SK-N-MC (cell line): ENCODE data around the gene FOXF1.

Source experiments
- DNase-seq: peaks from one replicate; pipeline ENCODE4 v3.0.0-alpha.2; 2011; ENCODE audit warnings: low read depth, low spot score
- H3K27ac ChIP-seq: fragments of 200-600 bp; sonication (generic); 2 replicates; pipeline ENCODE4 v1.5.1; 2016; ENCODE audit warnings: mixed run types
- H3K36me3 ChIP-seq: fragments of 200-600 bp; sonication (generic); 2 replicates; pipeline ENCODE4 v1.6.1; 2017; ENCODE audit warnings: antibody characterized with exemption, low read length, mixed read lengths; ENCODE audit not compliant: insufficient read depth
- H3K4me3 ChIP-seq: fragments of 200-600 bp; sonication (generic); 2 replicates; pipeline ENCODE4 v1.5.1; 2016
- H3K9ac ChIP-seq: fragments of 200-600 bp; sonication (generic); 2 replicates; pipeline ENCODE4 v1.8.0; 2017; ENCODE audit warnings: mixed run types, mixed read lengths; ENCODE audit not compliant: insufficient read length
- H3K9me3 ChIP-seq: fragments of 200-600 bp; sonication (generic); 2 replicates; pipeline ENCODE4 v1.6.1; 2017; ENCODE audit warnings: low read depth, mild to moderate bottlenecking, antibody characterized with exemption, low read length, moderate library complexity, mixed read lengths
- EZH2 ChIP-seq: fragments of 200-600 bp; sonication (generic); IDR thresholded peaks from one replicate; pipeline ENCODE4 v1.6.1; 2017; ENCODE audit warnings: antibody characterized with exemption
- FOXP2 ChIP-seq: optimal IDR thresholded peaks from 2 replicates; pipeline ENCODE3; 2011; ENCODE audit warnings: mild to moderate bottlenecking, moderate library complexity; ENCODE audit not compliant: insufficient read depth; ENCODE audit errors: extremely low read length, control extremely low read depth
- POLR2AphosphoS5 ChIP-seq: IDR thresholded peaks from 2 replicates; pipeline ENCODE4 v1.6.1; 2012; ENCODE audit warnings: mild to moderate bottlenecking, low read depth, low read length, borderline replicate concordance

FOXF1 gene

GRCh38 chr16:86542756-86543750 is 32.7 kb downstream of the FOXF1 start:
- Histone ChIP-seq H3K4me3 (no peak overlapping the region), H3K27ac (no peak overlapping the region), H3K9me3 (no peaks in the 10 kb centered on the region), H3K36me3 (no peaks in the 10 kb centered on the region; the same call in 1 of the 2 replicates), H3K9ac (no peak overlapping the region)
- DNase-seq, result no peak
- TF ChIP-seq POLR2AphosphoS5, result no peak
- no peak for TF ChIP-seq EZH2
- no peak for TF ChIP-seq FOXP2

- no peak for TF ChIP-seq EZH2
- no peak for TF ChIP-seq FOXP2
- TF ChIP-seq POLR2AphosphoS5, result no peak
- DNase-seq, result no peak
- Histone ChIP-seq H3K9ac (no peak overlapping the region), H3K9me3 (no peaks in the 10 kb centered on the region), H3K4me3 (no peak overlapping the region), H3K27ac (no peak overlapping the region), H3K36me3 (no peaks in the 10 kb centered on the region; the same call in 1 of the 2 replicates)
These were observed 35.2 kb downstream of the FOXF1 start for GRCh38 chr16:86545481-86545880.

- Histone ChIP-seq H3K27ac (no peak overlapping the region), H3K4me3 (no peak overlapping the region), H3K9ac (no peak overlapping the region), H3K9me3 (no peaks in the 10 kb centered on the region), H3K36me3 (no peaks in the 10 kb centered on the region; the same call in 1 of the 2 replicates)
- TF ChIP-seq EZH2, result no peak
- TF ChIP-seq FOXP2, result no peak
- no peak for TF ChIP-seq POLR2AphosphoS5
- DNase-seq, result no peak
These were observed 35.8 kb downstream of the FOXF1 start for GRCh38 chr16:86545954-86546637.

GRCh38 chr16:86546638-86547013 is 36.3 kb downstream of the FOXF1 start:
- Histone ChIP-seq H3K4me3 (no peak overlapping the region), H3K27ac (no peak overlapping the region), H3K9me3 (no peaks in the 10 kb centered on the region), H3K9ac (no peak overlapping the region), H3K36me3 (no peaks in the 10 kb centered on the region; the same call in 1 of the 2 replicates)
- no peak for DNase-seq
- TF ChIP-seq FOXP2 (no peak), POLR2AphosphoS5 (no peak), EZH2 (no peak)

GRCh38 chr16:86547286-86547685 is 37.0 kb downstream of the FOXF1 start:
- no peaks in the 10 kb centered on the region for H3K9me3 ChIP-seq
- H3K27ac ChIP-seq, result no peak overlapping the region
- DNase-seq, result no peak
- TF ChIP-seq EZH2 (no peak), FOXP2 (no peak), POLR2AphosphoS5 (no peak)
- H3K9ac ChIP-seq, result no peak overlapping the region
- no peaks in the 10 kb centered on the region for H3K36me3 ChIP-seq
- no peak overlapping the region for H3K4me3 ChIP-seq

GRCh38 chr16:86549076-86549892 is 39.0 kb downstream of the FOXF1 start:
- no peak overlapping the region for H3K9ac ChIP-seq
- H3K9me3 ChIP-seq, result no peaks in the 10 kb centered on the region
- H3K36me3 ChIP-seq, result no peaks in the 10 kb centered on the region
- no peak for TF ChIP-seq POLR2AphosphoS5
- TF ChIP-seq FOXP2, result no peak
- TF ChIP-seq EZH2, result no peak
- DNase-seq, result no peak
- no peak overlapping the region for H3K27ac ChIP-seq
- no peak overlapping the region for H3K4me3 ChIP-seq

- no peak overlapping the region for H3K27ac ChIP-seq
- no peak overlapping the region for H3K9ac ChIP-seq
- H3K36me3 ChIP-seq, result no peaks in the 10 kb centered on the region
- no peak for DNase-seq
- no peak for TF ChIP-seq FOXP2
- TF ChIP-seq EZH2, result no peak
- no peak for TF ChIP-seq POLR2AphosphoS5
- H3K4me3 ChIP-seq, result no peak overlapping the region
- H3K9me3 ChIP-seq, result no peaks in the 10 kb centered on the region
These were observed 39.5 kb downstream of the FOXF1 start for GRCh38 chr16:86549893-86550190.

GRCh38 chr16:86550281-86550680 is 40.0 kb downstream of the FOXF1 start:
- Histone ChIP-seq H3K9ac (no peak overlapping the region), H3K27ac (no peak overlapping the region), H3K9me3 (no peaks in the 10 kb centered on the region), H3K4me3 (no peak overlapping the region), H3K36me3 (no peaks in the 10 kb centered on the region)
- DNase-seq, result no peak
- no peak for TF ChIP-seq POLR2AphosphoS5
- TF ChIP-seq EZH2, result no peak
- no peak for TF ChIP-seq FOXP2
